ENCODE data around the gene PCDHGB3.
"Not testable (repeated sequence)": the region's sequence is repeated elsewhere in the genome, so short reads cannot be mapped to it uniquely, and the experiment has no call there.

DNA sequence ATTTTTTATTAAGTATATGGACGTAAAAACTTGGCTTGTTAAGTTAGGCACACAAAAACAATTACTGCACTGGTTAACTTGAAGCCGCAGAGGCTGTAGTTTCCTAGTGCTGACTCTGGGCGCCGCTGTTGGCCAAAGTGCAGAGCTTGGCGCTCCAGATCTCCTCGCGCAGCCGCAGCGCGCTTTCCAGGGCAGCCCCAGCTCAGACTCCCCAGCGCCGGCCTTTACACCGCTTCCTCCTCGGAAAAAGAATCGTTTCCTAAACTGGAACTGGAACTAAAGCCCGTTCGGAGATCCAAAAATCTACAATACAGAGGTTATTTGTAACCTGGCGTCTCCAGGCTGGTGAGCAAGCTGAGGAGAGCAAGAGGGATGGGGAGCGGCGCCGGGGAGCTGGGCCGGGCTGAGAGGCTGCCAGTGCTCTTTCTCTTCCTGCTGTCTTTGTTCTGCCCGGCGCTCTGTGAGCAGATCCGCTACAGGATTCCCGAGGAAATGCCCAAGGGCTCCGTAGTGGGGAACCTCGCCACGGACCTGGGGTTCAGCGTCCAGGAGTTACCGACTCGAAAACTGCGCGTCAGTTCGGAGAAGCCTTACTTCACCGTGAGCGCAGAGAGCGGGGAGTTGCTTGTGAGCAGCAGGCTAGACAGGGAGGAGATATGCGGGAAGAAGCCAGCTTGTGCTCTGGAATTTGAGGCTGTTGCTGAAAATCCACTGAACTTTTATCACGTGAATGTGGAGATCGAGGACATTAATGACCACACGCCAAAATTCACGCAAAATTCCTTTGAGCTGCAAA, 27.9 kb downstream of the PCDHGB3 start, which contains the start of gene PCDHGB5:
- TF ChIP-seq SIN3A (IDR thresholded peaks at IDR 0.05; ENCODE audit: borderline replicate concordance, insufficient read depth, low read length); POLR2AphosphoS5 (IDR thresholded peaks at IDR 0.05; ENCODE audit: low read depth, low read length): not testable (repeated sequence)

All from PFSK-1 (cell line).